Mucosa of descending colon (tissue), 3 donors: ENCODE data around the gene PAK4. TPM values are rescaled to one million over a fixed set of nuclear protein-coding genes. Genes with fewer than 3 reads are reported as not detected.

Experiments
- ATAC-seq: fragments of 200-7000 bp; cut with Tn5 transposase; one replicate; pipeline ENCODE4 v1.9.1; 2020; ENCODE audit warnings: mild to moderate bottlenecking, moderate library complexity
- DNase-seq, 3 donors: peaks; one replicate each; pipeline ENCODE4 v3.0.0-alpha.2; 2020
- H3K36me3 ChIP-seq: fragments of 200-600 bp; one replicate; pipeline ENCODE4 v1.8.0; 2021; ENCODE audit warnings: low read depth, mild to moderate bottlenecking
- H3K4me1 ChIP-seq: fragments of 200-600 bp; one replicate; pipeline ENCODE4 v1.8.0; 2021; ENCODE audit warnings: low read depth, mild to moderate bottlenecking
- H3K4me3 ChIP-seq: fragments of 200-600 bp; one replicate; pipeline ENCODE4 v1.8.0; 2021; ENCODE audit warnings: mild to moderate bottlenecking
- H3K9me3 ChIP-seq: fragments of 200-600 bp; one replicate; pipeline ENCODE4 v1.8.0; 2021; ENCODE audit warnings: mild to moderate bottlenecking
- intact Hi-C, 2 donors: fragments of 100-400 bp; cut with DNase I in 1 of 2; cut with micrococcal nuclease in 1 of 2; formaldehyde crosslinking; loops; one replicate each; pipeline versions ENCODE4 v1.11.0 to v1.11.1; 2022; cut with DNase I, micrococcal nuclease
- total RNA-seq, 3 donors: library from RNA; stranded (reverse); fragmentation: NEBNext Ultra II Directional in 2 of 3; extraction: Animal tissue kit (Norgen Biotek cat#: 25700) in 2 of 3; gene quantifications; one replicate each; pipeline versions ENCODE4 v1.2.1 to v1.2.4, GENCODE V29; 2021 to 2023
- TF ChIP-seq, protein P1 (sequence below): fragments of 200-600 bp; IDR thresholded peaks from one replicate; pipeline ENCODE4 v1.8.0; 2022; ENCODE audit warnings: antibody characterized with exemption, mild to moderate bottlenecking
- donor health status: DM: no; HTN: no; CAD: no; lungs with moderate emphysema.
- donor health status: DM: no; HTN: no; CAD: no.
- donor health status: DM: no; HTN: yes; CAD: no.

Gene PAK4
- total RNA-seq, 3 donors from 2014 or later: 54.4 to 116 (median 76.5) TPM

DNA sequence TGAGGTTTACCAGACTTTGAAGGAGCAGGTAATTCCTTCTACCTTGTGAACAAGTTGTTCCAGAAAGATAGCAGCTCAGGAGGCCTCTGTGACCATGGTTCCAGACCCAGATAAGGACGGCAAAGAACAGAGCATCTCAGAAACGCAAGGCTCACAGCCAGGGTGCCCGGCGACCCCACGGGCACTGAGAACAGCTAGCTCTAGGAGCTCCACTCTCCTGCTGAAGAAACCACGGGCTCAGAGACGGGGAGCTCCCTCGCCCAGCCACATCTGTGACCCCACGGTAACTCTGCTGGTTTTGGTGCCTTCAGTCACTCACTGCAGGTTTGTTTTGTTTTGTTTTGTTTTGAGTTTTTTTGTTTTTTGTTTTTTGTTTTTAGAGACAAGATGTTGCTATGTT, 55.2 kb downstream of the PAK4 start:
- Histone ChIP-seq H3K36me3 (peaks cover 3% of the 10 kb centered on the region), H3K4me1 (no peaks in the 10 kb centered on the region), H3K4me3 (no peak overlapping the region), H3K9me3 (no peaks in the 10 kb centered on the region)
- DNase-seq (no peak), ATAC-seq (no peak)
- intact Hi-C loops: no loop called here
- TF ChIP-seq, protein P1, sequence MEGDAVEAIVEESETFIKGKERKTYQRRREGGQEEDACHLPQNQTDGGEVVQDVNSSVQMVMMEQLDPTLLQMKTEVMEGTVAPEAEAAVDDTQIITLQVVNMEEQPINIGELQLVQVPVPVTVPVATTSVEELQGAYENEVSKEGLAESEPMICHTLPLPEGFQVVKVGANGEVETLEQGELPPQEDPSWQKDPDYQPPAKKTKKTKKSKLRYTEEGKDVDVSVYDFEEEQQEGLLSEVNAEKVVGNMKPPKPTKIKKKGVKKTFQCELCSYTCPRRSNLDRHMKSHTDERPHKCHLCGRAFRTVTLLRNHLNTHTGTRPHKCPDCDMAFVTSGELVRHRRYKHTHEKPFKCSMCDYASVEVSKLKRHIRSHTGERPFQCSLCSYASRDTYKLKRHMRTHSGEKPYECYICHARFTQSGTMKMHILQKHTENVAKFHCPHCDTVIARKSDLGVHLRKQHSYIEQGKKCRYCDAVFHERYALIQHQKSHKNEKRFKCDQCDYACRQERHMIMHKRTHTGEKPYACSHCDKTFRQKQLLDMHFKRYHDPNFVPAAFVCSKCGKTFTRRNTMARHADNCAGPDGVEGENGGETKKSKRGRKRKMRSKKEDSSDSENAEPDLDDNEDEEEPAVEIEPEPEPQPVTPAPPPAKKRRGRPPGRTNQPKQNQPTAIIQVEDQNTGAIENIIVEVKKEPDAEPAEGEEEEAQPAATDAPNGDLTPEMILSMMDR: no peak

DNA sequence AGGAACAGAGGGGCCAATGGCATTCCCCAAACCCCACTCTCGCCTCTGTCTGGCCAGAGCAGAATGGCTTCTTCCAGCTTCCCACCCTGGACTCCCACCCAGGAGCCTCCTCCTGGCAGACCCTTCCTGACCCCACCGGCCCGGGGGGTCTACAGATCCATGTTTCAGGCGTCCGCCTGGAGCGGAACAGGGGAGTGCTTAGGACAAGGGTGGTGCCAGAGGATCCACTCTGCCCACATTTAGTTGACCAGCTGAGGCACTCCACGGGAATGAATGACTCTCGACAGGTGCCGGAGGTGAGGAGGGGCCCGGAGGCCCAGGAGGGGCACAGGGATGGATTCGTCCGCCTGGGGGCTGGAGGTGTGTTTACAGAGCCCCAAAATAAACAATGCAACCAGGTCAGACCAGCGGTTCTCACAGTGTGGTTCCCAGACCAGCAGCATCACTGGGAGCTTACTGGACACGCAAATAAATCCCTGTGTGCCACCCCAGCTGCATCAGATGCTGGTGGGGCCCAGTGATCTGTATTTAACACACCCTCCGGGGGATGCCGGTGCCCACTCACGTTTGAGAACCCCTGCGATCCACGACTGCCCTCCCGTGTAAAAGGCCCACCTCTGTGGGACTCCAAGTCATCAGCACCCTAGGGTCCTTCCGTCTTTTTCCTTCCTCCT, 56.1 kb downstream of the PAK4 start:
- DNase-seq: no peak
- intact Hi-C loops: no loop called here
- no peak for ATAC-seq
- H3K4me3 ChIP-seq: no peak overlapping the region
- TF ChIP-seq, protein P1: no peak
- no peaks in the 10 kb centered on the region for H3K9me3 ChIP-seq
- H3K4me1 ChIP-seq: no peaks in the 10 kb centered on the region
- H3K36me3 ChIP-seq: peaks cover 3% of the 10 kb centered on the region

DNA sequence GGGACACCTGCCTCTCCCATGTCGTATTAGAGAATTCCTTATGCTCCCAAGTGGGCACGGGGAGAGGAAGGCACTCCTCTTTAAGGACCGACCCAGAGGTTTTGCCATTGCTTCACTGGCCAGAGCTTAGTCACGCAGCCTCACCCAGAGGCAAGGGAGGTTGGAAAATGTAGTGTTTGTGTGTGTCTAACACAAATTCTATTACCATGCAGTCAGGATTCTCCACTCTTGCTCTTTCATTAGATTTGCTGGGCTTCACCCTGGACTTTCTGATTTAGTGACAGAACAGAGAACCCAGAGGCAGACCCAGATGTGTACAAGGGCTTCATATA, 56.6 kb downstream of the PAK4 start:
- Histone ChIP-seq H3K36me3 (no peaks in the 10 kb centered on the region), H3K4me3 (no peak overlapping the region), H3K4me1 (no peaks in the 10 kb centered on the region), H3K9me3 (no peaks in the 10 kb centered on the region)
- no peak for DNase-seq
- TF ChIP-seq, protein P1: no peak
- intact Hi-C loops: no loop called here
- ATAC-seq: no peak

DNA sequence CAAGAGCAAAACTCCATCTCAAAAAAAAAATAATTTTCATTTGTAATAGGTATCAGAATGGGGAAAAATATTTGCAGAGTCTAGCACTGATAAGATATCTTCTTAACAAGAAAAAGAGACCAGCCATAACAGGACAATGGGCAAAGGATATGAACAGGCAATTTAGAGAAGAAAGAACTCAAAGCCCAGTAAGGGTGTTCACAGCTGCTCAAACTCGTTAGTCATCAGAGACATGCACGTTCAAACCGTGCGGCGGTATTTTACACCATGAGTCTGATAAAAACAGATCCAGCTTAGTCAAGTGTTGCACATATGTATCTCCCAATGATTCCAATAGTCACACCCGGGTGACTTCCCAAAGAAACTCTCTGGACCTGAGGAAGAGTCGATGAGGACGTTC, 57.5 kb downstream of the PAK4 start:
- Histone ChIP-seq H3K36me3 (no peaks in the 10 kb centered on the region), H3K4me1 (no peaks in the 10 kb centered on the region), H3K9me3 (no peaks in the 10 kb centered on the region), H3K4me3 (no peak overlapping the region)
- TF ChIP-seq, protein P1: no peak
- ATAC-seq (no peak), DNase-seq (no peak)
- intact Hi-C loops: no loop called here

DNA sequence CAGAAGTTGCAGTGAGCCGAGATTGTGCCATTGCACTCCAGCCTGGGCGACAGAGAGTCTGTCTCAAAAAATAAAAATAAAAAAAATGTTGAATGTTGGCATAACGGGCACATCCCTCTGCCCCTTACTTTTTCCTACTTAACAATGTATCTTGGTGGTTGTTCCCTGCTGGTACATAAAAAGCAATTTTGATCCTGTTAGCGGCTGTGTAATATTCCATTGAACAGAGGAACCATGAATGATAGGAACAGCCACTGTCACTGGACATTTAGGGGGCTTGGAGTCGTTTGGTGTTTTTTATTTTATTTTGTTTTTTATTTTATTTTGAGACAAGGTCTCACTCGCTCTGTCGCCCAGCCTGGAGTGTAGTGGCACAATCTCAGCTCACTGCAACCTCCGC, 60.8 kb downstream of the PAK4 start:
- Histone ChIP-seq H3K9me3 (no peaks in the 10 kb centered on the region), H3K4me3 (no peak overlapping the region), H3K4me1 (no peaks in the 10 kb centered on the region), H3K36me3 (no peaks in the 10 kb centered on the region)
- ATAC-seq (no peak), DNase-seq (no peak)
- TF ChIP-seq, protein P1: no peak
- intact Hi-C loops: loop anchor here in 1 of 2 donors (5.0 kb wide), 1 partner anchor 64 kb away; no protein-coding TSS in a partner anchor

DNA sequence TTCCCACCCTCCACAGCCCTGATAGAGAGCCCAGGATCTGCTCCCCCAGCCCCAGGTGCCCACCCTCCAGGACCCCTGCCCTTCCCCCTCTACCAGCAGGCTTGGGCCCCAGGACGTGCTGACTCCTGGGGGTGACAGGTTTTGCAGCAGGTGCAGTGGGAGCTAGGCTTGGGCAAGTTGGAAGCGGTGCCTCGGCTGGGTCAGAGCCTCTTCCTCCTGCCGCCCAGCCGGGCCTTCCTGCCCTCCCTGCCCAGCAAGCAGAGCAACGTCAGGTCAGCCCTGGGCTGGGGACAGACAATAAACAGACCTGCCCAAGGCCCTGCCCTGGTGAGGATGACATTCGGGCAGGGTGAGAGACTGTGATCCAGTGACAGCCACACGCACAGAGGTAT, 62.0 kb downstream of the PAK4 start:
- no peak overlapping the region for H3K4me3 ChIP-seq
- no peaks in the 10 kb centered on the region for H3K36me3 ChIP-seq
- H3K4me1 ChIP-seq: no peaks in the 10 kb centered on the region
- H3K9me3 ChIP-seq: no peaks in the 10 kb centered on the region
- intact Hi-C loops: loop anchor here in 1 of 2 donors (5.0 kb wide), 1 partner anchor 65 kb away; no protein-coding TSS in a partner anchor
- TF ChIP-seq, protein P1: no peak
- DNase-seq (no peak), ATAC-seq (peak; percentile 37)
